Measurements from ENCODE around the gene CDKN2D. TPM values are rescaled to one million over a fixed set of nuclear protein-coding genes. Genes with fewer than 3 reads are reported as not detected.
"Not testable (repeated sequence)": the region's sequence is repeated elsewhere in the genome, so short reads cannot be mapped to it uniquely, and the experiment has no call there.

CDKN2D gene
- total RNA-seq, 1 experiment from 2014 or later = 3.3 TPM

DNA sequence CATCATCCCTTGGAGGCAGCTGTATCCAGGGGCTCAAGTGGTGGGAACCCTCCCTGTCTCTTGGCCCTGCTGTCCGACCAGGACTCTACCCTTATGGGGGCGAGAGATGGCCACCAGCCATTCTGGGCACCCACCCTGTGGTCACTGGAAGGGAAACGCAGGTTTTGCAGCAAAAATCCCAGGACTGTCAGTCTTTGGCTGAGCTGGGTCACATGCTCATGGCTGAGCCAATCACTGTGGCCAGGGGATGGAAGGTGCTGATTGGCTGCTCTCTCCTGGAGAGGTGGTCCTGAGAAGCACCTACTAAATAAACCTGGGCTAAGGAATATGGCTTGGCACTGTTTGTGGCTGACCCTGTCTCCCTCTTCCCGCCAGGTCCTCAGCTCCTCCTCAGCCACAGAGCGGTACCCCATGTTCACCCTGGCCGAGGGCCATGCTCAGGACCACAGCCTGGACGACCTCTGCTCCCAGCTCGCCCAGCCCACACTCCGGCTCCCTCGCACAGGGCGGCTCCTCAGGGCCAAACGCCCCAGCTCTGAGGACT is 16.2 kb downstream of the CDKN2D start (continued):
- TF ChIP-seq, protein P1, sequence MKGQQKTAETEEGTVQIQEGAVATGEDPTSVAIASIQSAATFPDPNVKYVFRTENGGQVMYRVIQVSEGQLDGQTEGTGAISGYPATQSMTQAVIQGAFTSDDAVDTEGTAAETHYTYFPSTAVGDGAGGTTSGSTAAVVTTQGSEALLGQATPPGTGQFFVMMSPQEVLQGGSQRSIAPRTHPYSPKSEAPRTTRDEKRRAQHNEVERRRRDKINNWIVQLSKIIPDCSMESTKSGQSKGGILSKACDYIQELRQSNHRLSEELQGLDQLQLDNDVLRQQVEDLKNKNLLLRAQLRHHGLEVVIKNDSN (CRISPR knock-in tag; IDR thresholded peaks at IDR 0.05) = peak; percentile 90

DNA sequence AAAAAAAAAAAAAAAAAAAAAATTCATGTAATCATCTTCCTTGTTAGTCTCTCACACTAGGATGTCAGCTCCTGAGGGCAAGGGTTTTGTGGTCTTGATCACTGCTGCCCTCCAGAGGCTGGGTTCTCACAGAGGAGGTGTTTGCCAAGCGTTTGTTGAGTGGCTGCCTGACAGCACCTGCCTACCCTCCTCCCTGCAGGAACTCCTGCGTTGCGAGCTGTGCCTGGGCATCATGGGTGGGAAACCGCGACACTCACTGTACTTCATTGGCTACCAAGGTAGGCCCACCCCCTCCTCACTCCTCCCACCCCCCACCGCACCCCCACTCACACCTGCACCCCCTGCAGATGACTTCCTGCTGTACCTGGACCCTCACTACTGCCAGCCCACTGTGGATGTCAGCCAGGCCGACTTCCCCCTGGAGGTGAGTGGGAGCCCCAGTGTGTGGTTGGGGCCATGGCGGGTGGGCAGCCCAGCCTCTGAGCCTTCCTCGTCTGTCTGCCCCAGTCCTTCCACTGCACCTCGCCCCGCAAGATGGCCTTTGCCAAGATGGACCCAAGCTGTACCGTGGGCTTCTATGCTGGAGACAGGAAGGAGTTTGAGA is 17.0 kb downstream of the CDKN2D start:
- H3K4me1 Mint-ChIP-seq = no peaks in the 10 kb centered on the region
- no peaks in the 10 kb centered on the region for H3K27me3 Mint-ChIP-seq (ENCODE audit: low read depth)
- no peak for TF ChIP-seq IRF2 (CRISPR knock-in tag; IDR thresholded peaks at IDR 0.05; ENCODE audit: borderline replicate concordance, low read depth)
- DNase-seq (ENCODE audit: low spot score) (peak; percentile 41), ATAC-seq (peak; percentile 38)
- ChIA-PET POLR2A (interaction anchor here (0.6 to 1.5 kb wide), 3 partner anchors 13 to 93 kb away, joined by 3 to 8 read pairs (median 3); no protein-coding TSS in a partner anchor), CTCF (interaction anchor here (0.6 to 3.7 kb wide), 18 partner anchors 10 to 149 kb away, joined by 3 to 27 read pairs (median 5); partner anchors contain the start of genes ATG4D, QTRT1 and S1PR5)
- no peak overlapping the region for H3K4me3 Mint-ChIP-seq
- no peak overlapping the region for H3K27ac Mint-ChIP-seq
- H3K36me3 Mint-ChIP-seq = peaks cover 56% of the 10 kb centered on the region
- no peaks in the 10 kb centered on the region for H3K9me3 Mint-ChIP-seq

DNA sequence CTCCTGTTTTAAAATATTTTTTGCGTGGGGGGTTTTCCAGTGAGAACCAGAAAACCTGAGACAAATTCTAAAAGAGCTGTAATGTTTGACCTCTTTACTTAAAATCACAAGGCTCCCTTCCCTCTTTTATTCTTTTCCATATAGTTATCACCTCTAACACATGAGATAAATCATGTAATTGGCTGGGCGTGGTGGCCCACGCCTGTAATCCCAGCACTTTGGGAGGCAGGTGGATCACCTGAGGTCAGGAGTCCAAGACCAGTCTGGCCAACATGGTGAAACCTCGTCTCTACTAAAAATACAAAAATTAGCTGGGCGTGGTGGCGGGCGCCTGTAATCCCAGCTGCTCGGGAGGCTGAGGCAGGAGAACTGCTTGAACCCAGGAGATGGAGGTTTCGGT is 17.8 kb downstream of the CDKN2D start:
- POLR2A ChIA-PET = interaction anchor here (1.0 to 1.5 kb wide), 2 partner anchors 14 to 94 kb away, joined by 3 read pairs; no protein-coding TSS in a partner anchor
- peaks cover 53% of the 10 kb centered on the region for H3K36me3 Mint-ChIP-seq
- not testable (repeated sequence) for H3K9me3 Mint-ChIP-seq; H3K4me1 Mint-ChIP-seq; H3K27me3 Mint-ChIP-seq (ENCODE audit: low read depth); H3K27ac Mint-ChIP-seq; DNase-seq (ENCODE audit: low spot score); H3K4me3 Mint-ChIP-seq; ATAC-seq
- CTCF ChIA-PET = interaction anchor here (0.6 to 3.7 kb wide), 14 partner anchors 9 to 149 kb away, joined by 3 to 27 read pairs (median 8); partner anchors contain the start of genes ATG4D and QTRT1

DNA sequence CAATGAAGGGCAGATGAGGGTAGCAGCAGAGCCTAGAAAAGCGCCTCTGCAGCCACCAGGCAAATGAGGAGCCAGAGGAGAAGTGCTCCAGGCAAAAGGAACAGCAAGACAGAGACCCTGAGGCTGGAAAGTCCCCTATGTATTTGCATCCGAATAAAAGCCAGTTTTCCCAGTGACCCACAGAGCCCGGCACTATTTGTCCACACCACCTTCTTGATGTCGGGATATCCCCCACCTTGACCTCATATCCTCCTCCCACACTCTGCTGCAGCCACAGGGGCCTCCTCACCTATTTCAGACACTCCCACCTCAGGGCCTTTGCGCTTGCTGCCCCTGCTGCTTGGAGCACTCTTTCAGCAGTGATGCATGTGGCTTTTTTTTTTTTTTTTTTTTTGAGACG is 18.4 kb downstream of the CDKN2D start:
- POLR2A ChIA-PET = no interaction called here
- DNase-seq (ENCODE audit: low spot score) = no peak
- TF ChIP-seq NFYB (CRISPR knock-in tag; conservative IDR thresholded peaks at IDR 0.05; ENCODE audit: low read depth) (no peak), ZNF219 (CRISPR knock-in tag; IDR thresholded peaks at IDR 0.05; ENCODE audit: borderline replicate concordance) (no peak), IRF2 (CRISPR knock-in tag; IDR thresholded peaks at IDR 0.05; ENCODE audit: borderline replicate concordance, low read depth) (no peak), JUN (CRISPR knock-in tag; IDR thresholded peaks at IDR 0.05) (no peak)
- H3K36me3 Mint-ChIP-seq = peaks cover 49% of the 10 kb centered on the region
- H3K9me3 Mint-ChIP-seq = no peaks in the 10 kb centered on the region
- CTCF ChIA-PET = interaction anchor here (3.7 kb wide), 1 partner anchor 43 kb away, joined by 23 read pairs; no protein-coding TSS in a partner anchor
- no peaks in the 10 kb centered on the region for H3K4me1 Mint-ChIP-seq
- no peak overlapping the region for H3K4me3 Mint-ChIP-seq
- no peaks in the 10 kb centered on the region for H3K27me3 Mint-ChIP-seq (ENCODE audit: low read depth)
- H3K27ac Mint-ChIP-seq = no peak overlapping the region
- ATAC-seq = no peak

DNA sequence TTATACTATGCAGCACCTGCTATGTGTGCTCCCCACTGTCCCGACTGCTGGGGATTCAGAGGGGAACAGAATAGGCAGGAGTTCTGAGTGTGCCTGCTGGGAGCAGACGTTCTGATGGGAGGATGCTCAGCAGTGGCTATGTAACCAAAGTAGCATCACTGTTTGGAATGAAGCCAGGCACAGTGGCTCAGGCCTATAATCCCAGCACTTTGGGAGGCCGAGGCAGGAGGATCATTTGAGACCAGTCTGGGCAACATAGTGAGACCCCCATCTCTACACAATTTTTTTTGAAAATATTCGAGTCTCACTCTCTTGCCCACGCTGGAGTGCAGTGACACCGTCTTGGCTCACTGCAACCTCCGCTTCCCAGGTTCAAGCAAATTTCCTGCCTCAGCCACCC is 19.0 kb downstream of the CDKN2D start:
- 0 out of 2 replicates have a peak, but pooled peaks cover 2% of the 10 kb centered on the region for H3K4me1 Mint-ChIP-seq
- no peaks in the 10 kb centered on the region for H3K27me3 Mint-ChIP-seq (ENCODE audit: low read depth)
- DNase-seq (ENCODE audit: low spot score) = no peak
- ATAC-seq = no peak
- POLR2A ChIA-PET = no interaction called here
- CTCF ChIA-PET = no interaction called here
- no peaks in the 10 kb centered on the region for H3K9me3 Mint-ChIP-seq
- no peak overlapping the region for H3K4me3 Mint-ChIP-seq
- no peak overlapping the region for H3K27ac Mint-ChIP-seq
- H3K36me3 Mint-ChIP-seq = peaks cover 52% of the 10 kb centered on the region
- TF ChIP-seq ZNF317 (CRISPR knock-in tag; IDR thresholded peaks at IDR 0.05; ENCODE audit: borderline replicate concordance, low read depth) (no peak), CREM (CRISPR knock-in tag; IDR thresholded peaks at IDR 0.05) (no peak), SP1 (CRISPR knock-in tag; conservative IDR thresholded peaks at IDR 0.05) (no peak), TEAD4 (CRISPR knock-in tag; IDR thresholded peaks at IDR 0.05) (no peak), OVOL2 (CRISPR knock-in tag; IDR thresholded peaks at IDR 0.05; ENCODE audit: borderline replicate concordance) (no peak), GTF2I (CRISPR knock-in tag; conservative IDR thresholded peaks at IDR 0.05) (no peak), GRHL2 (CRISPR knock-in tag; IDR thresholded peaks at IDR 0.05; ENCODE audit: insufficient replicate concordance, severe bottlenecking) (no peak)
- TF ChIP-seq, protein P2, sequence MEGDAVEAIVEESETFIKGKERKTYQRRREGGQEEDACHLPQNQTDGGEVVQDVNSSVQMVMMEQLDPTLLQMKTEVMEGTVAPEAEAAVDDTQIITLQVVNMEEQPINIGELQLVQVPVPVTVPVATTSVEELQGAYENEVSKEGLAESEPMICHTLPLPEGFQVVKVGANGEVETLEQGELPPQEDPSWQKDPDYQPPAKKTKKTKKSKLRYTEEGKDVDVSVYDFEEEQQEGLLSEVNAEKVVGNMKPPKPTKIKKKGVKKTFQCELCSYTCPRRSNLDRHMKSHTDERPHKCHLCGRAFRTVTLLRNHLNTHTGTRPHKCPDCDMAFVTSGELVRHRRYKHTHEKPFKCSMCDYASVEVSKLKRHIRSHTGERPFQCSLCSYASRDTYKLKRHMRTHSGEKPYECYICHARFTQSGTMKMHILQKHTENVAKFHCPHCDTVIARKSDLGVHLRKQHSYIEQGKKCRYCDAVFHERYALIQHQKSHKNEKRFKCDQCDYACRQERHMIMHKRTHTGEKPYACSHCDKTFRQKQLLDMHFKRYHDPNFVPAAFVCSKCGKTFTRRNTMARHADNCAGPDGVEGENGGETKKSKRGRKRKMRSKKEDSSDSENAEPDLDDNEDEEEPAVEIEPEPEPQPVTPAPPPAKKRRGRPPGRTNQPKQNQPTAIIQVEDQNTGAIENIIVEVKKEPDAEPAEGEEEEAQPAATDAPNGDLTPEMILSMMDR (IDR thresholded peaks at IDR 0.05) = no peak
- TF ChIP-seq, protein P3, sequence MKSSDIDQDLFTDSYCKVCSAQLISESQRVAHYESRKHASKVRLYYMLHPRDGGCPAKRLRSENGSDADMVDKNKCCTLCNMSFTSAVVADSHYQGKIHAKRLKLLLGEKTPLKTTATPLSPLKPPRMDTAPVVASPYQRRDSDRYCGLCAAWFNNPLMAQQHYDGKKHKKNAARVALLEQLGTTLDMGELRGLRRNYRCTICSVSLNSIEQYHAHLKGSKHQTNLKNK (CRISPR knock-in tag; IDR thresholded peaks at IDR 0.05) = no peak
- TF ChIP-seq, protein P4, sequence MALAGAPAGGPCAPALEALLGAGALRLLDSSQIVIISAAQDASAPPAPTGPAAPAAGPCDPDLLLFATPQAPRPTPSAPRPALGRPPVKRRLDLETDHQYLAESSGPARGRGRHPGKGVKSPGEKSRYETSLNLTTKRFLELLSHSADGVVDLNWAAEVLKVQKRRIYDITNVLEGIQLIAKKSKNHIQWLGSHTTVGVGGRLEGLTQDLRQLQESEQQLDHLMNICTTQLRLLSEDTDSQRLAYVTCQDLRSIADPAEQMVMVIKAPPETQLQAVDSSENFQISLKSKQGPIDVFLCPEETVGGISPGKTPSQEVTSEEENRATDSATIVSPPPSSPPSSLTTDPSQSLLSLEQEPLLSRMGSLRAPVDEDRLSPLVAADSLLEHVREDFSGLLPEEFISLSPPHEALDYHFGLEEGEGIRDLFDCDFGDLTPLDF (CRISPR knock-in tag; IDR thresholded peaks at IDR 0.05) = no peak
- TF ChIP-seq, protein P5, sequence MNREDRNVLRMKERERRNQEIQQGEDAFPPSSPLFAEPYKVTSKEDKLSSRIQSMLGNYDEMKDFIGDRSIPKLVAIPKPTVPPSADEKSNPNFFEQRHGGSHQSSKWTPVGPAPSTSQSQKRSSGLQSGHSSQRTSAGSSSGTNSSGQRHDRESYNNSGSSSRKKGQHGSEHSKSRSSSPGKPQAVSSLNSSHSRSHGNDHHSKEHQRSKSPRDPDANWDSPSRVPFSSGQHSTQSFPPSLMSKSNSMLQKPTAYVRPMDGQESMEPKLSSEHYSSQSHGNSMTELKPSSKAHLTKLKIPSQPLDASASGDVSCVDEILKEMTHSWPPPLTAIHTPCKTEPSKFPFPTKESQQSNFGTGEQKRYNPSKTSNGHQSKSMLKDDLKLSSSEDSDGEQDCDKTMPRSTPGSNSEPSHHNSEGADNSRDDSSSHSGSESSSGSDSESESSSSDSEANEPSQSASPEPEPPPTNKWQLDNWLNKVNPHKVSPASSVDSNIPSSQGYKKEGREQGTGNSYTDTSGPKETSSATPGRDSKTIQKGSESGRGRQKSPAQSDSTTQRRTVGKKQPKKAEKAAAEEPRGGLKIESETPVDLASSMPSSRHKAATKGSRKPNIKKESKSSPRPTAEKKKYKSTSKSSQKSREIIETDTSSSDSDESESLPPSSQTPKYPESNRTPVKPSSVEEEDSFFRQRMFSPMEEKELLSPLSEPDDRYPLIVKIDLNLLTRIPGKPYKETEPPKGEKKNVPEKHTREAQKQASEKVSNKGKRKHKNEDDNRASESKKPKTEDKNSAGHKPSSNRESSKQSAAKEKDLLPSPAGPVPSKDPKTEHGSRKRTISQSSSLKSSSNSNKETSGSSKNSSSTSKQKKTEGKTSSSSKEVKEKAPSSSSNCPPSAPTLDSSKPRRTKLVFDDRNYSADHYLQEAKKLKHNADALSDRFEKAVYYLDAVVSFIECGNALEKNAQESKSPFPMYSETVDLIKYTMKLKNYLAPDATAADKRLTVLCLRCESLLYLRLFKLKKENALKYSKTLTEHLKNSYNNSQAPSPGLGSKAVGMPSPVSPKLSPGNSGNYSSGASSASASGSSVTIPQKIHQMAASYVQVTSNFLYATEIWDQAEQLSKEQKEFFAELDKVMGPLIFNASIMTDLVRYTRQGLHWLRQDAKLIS (CRISPR knock-in tag; IDR thresholded peaks at IDR 0.05; ENCODE audit: borderline replicate concordance) = no peak

Measured in WTC11 (cell line).